GM12872 (cell line): Measurements from ENCODE around the gene RAF1.

Experiments used
- TF ChIP-seq, protein P1 (sequence below): IDR thresholded peaks from 3 replicates; pipeline ENCODE4 v1.5.1; 2011; ENCODE audit warnings: low read depth, mild to moderate bottlenecking, low read length, moderate library complexity; ENCODE audit not compliant: insufficient read depth

The RAF1 gene

DNA sequence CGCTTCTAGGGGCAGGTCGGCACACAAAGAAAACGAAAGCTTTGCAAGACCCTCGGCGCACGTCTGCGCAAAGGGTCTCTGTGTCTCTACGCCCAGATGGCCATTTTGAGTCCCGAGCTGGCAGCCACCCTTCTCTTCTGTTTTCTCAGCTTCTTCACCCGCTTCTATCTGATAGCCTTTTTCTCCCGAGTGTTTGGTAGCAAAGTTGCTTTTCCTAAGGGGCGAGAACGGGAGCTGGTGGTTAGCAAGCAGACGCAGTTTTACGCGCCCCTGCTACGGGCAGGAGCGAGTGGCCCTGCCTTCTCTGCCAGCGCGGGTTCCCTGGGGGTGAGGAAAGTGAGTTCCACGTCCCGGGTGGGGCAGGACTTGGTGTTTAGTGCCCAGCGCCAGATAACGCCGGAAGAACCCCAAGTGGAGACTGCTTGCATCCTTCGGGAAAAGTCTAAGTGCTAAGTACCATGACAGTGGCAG lies 110.0 kb downstream of the RAF1 start:
- TF ChIP-seq, protein P1, sequence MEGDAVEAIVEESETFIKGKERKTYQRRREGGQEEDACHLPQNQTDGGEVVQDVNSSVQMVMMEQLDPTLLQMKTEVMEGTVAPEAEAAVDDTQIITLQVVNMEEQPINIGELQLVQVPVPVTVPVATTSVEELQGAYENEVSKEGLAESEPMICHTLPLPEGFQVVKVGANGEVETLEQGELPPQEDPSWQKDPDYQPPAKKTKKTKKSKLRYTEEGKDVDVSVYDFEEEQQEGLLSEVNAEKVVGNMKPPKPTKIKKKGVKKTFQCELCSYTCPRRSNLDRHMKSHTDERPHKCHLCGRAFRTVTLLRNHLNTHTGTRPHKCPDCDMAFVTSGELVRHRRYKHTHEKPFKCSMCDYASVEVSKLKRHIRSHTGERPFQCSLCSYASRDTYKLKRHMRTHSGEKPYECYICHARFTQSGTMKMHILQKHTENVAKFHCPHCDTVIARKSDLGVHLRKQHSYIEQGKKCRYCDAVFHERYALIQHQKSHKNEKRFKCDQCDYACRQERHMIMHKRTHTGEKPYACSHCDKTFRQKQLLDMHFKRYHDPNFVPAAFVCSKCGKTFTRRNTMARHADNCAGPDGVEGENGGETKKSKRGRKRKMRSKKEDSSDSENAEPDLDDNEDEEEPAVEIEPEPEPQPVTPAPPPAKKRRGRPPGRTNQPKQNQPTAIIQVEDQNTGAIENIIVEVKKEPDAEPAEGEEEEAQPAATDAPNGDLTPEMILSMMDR: no peak

DNA sequence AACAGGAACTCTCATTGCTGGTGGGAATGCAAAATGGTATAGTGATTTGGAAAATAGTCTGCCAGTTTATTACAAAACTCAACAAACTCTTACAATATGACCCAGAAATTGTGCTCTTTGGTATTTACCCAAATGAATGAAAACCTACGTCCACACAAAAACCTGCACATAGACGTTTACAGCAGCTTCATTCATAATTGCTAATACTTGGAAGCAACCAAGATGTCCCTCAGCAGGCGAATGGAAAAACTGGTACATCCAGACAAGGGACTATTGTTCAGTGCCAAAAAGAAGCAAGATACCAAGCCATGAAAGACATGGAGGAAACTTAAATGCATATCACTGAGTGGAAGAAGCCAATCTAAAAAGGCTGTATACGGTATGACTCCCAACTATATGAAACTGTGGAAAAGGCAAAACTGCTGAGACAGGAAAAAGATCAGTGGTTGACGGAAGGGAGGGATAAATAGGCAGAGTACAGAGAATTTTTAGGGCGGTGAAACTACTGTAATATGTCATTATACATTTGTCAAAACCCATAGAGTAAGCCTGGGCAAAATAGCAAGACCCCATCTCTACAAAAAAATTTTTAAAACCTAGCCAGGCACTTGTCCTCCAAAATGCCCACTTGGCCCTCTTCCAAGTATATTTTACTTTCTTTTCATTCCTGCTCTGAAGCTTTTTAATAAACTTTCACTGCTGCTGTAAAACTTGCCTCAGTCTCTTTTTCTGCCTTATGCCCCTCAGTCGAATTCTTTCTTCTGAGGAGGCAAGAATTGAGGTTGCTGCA lies 113.8 kb downstream of the RAF1 start:
- TF ChIP-seq, protein P1: no peak

DNA sequence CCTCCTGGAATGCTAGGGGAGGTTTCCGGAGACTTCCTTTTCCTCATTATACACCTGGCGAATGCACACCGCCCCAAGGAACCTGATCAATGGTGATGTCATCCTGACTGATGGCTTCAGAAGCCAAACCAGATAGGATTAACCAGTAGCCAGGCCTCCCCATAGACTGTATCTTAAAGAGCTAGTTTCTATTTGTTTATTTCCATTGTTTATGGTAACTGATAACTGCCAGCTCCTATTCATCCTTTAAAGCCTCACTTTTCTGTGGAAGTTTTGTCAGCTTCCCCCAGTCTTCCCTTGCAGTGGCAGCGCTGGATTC lies 118.5 kb downstream of the RAF1 start, which contains the start of gene MKRN2OS:
Gene MKRN2OS, minus strand, starts transcription at position 27 of the 319 bp plus-strand sequence. CDS start 35 bp downstream, outside the sequence.
- TF ChIP-seq, protein P1: no peak

DNA sequence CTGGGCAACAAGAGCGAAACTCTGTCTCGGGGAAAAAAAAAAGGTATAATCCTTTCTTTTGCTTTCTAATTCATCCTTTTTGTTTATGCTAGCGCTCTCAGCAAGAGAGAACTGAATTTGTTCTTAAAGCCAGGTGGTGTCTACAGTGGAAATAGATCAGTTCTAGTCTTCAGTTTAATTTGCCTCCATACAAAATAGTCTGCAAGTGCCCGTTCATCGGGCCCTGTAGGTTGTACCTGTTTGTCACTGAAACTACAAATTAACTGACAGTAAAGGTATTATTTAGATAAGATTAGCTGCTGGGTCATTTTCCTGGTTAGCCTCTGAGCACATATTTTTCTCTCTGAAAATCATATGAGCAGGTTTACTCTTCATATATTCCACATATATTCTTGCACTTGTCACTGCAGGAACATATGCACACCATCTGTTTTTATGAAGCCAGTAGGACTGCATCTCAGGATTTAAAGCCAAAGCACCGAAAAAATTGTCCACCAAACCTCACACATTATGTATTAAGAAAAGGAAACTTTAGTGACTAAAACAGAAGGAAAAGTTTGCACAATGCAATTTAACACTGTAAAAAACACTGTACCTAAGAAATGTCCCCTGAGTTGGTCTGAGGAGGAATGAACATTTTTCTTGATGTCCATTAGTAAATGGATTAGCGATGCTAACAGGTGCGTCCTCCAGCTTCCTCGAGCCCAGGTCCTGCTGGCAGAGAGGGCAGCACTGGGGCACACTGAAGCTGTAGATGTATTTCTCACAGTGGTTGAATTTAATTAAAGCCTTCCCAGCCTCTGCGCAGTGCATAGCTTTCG lies 119.1 kb downstream of the RAF1 start:
- TF ChIP-seq, protein P1: no peak

DNA sequence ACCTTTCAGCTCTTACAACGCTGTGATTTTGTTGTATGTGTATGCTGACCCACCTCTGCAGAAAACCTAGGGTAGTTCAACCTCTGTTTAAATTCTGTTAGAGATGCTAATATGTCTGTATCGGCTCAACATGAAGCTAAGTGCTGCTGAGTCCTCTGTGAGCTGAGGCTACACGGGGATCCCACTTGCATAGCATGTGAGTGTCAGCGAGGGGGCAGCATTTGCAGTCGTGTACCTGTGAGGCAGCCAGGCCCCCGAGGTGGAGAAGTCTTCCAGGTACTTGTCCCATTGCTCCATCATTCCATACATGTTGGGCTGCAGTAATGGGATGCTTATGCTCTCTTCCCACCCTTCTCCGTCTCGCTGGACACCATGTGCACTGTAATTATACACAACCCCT lies 122.3 kb downstream of the RAF1 start:
- TF ChIP-seq, protein P1: peak; percentile 70

DNA sequence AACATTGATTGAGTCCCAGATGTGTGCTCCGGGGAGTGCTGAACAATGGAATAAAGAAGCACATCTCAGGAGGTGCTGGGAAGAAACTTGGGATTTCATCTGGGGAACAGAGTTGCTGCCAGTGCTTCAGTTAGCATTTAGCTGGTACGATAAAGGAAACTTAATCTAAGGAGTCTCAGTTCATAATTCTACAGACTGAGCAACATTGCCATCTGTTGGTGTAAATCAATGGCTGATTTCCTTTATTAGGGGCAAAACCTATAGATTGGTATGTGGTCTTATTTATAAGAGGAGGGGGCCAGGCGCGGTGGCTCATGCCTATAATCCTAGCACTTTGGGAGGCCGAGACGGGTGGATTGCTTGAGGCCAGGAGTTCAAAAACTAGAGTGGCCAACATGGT lies 127.5 kb downstream of the RAF1 start:
- TF ChIP-seq, protein P1: no peak
